Neural cell (in vitro differentiated cells): ENCODE results near the gene CABP1. TPM values are rescaled to one million over a fixed set of nuclear protein-coding genes. Genes with fewer than 3 reads are reported as not detected.

ENCODE experiments used
- H2AFZ ChIP-seq: fragments of 200-600, 300-800 bp; sonication (generic), shearing (Covaris generic); 2 replicates; pipeline ENCODE4 v1.6.0; 2014; ENCODE audit warnings: low read depth, mild to moderate bottlenecking, antibody characterized with exemption, low read length, moderate library complexity
- H3F3A ChIP-seq: fragments of 200-600 bp; shearing (Covaris generic); 2 replicates; pipeline ENCODE4 v1.6.1; 2016; ENCODE audit warnings: mild to moderate bottlenecking, moderate library complexity, mixed read lengths, antibody characterized with exemption, low read length; ENCODE audit not compliant: insufficient read depth, poor library complexity, severe bottlenecking
- H3K27ac ChIP-seq: fragments of 200-600, 300-800 bp; sonication (generic), shearing (Covaris generic); 2 replicates; pipeline ENCODE4 v1.5.1; 2014; ENCODE audit warnings: mild to moderate bottlenecking, low read length, moderate library complexity
- H3K27me3 ChIP-seq: fragments of 300-800, 200-600 bp; sonication (generic), shearing (Covaris generic); 2 replicates; pipeline ENCODE4 v1.6.0; 2014; ENCODE audit warnings: mild to moderate bottlenecking, low read depth, low read length, moderate library complexity; ENCODE audit not compliant: insufficient read depth
- H3K36me3 ChIP-seq: fragments of 300-800, 200-600 bp; sonication (generic), shearing (Covaris generic); 2 replicates; pipeline ENCODE4 v1.5.1; 2014; ENCODE audit warnings: mild to moderate bottlenecking, antibody characterized with exemption, low read length, moderate library complexity; ENCODE audit not compliant: insufficient read depth
- H3K4me2 ChIP-seq: fragments of 300-800, 200-600 bp; sonication (generic), shearing (Covaris generic); 2 replicates; pipeline ENCODE4 v1.6.0; 2014; ENCODE audit warnings: mild to moderate bottlenecking, low read length
- H3K4me3 ChIP-seq: fragments of 300-800, 200-600 bp; sonication (generic), shearing (Covaris generic); 2 replicates; pipeline ENCODE4 v1.5.1; 2014; ENCODE audit warnings: mild to moderate bottlenecking, low read length, moderate library complexity
- H3K79me2 ChIP-seq: fragments of 200-600 bp; shearing (Covaris generic); replicated peaks from 2 replicates; pipeline ENCODE4 v1.6.0; 2014; ENCODE audit warnings: mild to moderate bottlenecking, low read length, moderate library complexity; ENCODE audit not compliant: insufficient read depth
- H3K9ac ChIP-seq: fragments of 300-800, 200-600 bp; sonication (generic), shearing (Covaris generic); 2 replicates; pipeline ENCODE4 v1.6.1; 2016; ENCODE audit warnings: mild to moderate bottlenecking, low read length, mixed read lengths
- H3K9me2 ChIP-seq: fragments of 200-600 bp; shearing (Covaris generic); 2 replicates; pipeline ENCODE4 v1.6.1; 2016; ENCODE audit warnings: mild to moderate bottlenecking, low read length, mixed read lengths; ENCODE audit not compliant: insufficient read depth
- H3K9me3 ChIP-seq: fragments of 200-600, 300-800 bp; sonication (generic), shearing (Covaris generic); 2 replicates; pipeline ENCODE4 v1.6.1; 2016; ENCODE audit warnings: mild to moderate bottlenecking, mixed run types, low read length, moderate library complexity, mixed read lengths
- H4K20me1 ChIP-seq: fragments of 200-600 bp; shearing (Covaris generic); 2 replicates; pipeline ENCODE4 v1.6.1; 2016; ENCODE audit warnings: mild to moderate bottlenecking, mixed run types; ENCODE audit not compliant: insufficient read depth
- CTCF ChIP-seq: fragments of 450-650 bp; IDR thresholded peaks from 2 replicates; pipeline ENCODE4 v1.5.1; 2014; ENCODE audit warnings: antibody characterized with exemption, mild to moderate bottlenecking, moderate library complexity; ENCODE audit not compliant: poor library complexity, severe bottlenecking
- EP300 ChIP-seq: fragments of 450-650 bp; conservative IDR thresholded peaks from 2 replicates; pipeline ENCODE4 v1.6.1; 2014; ENCODE audit warnings: antibody characterized with exemption, mild to moderate bottlenecking, moderate library complexity; ENCODE audit not compliant: poor library complexity, severe bottlenecking
- EZH2 ChIP-seq: fragments of 200-600, 300-800 bp; shearing (Covaris generic), sonication (generic); IDR thresholded peaks from 2 replicates; pipeline ENCODE4 v1.6.1; 2014; ENCODE audit warnings: antibody characterized with exemption, low read length, borderline replicate concordance, mild to moderate bottlenecking; ENCODE audit not compliant: insufficient read depth, poor library complexity, severe bottlenecking
- MXI1 ChIP-seq: fragments of 450-650 bp; conservative IDR thresholded peaks from 2 replicates; pipeline ENCODE4 v1.6.1; 2014; ENCODE audit warnings: antibody characterized with exemption, mild to moderate bottlenecking; ENCODE audit not compliant: poor library complexity, severe bottlenecking
- POLR2AphosphoS5 ChIP-seq: IDR thresholded peaks from 2 replicates; pipeline ENCODE4 v1.6.1; 2012
- RAD21 ChIP-seq: fragments of 450-650 bp; conservative IDR thresholded peaks from 2 replicates; pipeline ENCODE4 v1.6.1; 2014; ENCODE audit warnings: antibody characterized with exemption, mild to moderate bottlenecking, moderate library complexity
- REST ChIP-seq: IDR thresholded peaks from 2 replicates; pipeline ENCODE4 v1.6.1; 2012; ENCODE audit warnings: borderline replicate concordance
- SMC3 ChIP-seq: fragments of 450-650 bp; conservative IDR thresholded peaks from 2 replicates; pipeline ENCODE4 v1.6.1; 2014; ENCODE audit warnings: antibody characterized with exemption, mild to moderate bottlenecking, moderate library complexity; ENCODE audit not compliant: poor library complexity
- TAF1 ChIP-seq: IDR thresholded peaks from 2 replicates; pipeline ENCODE4 v1.6.1; 2012; ENCODE audit warnings: low read depth
- polyA plus RNA-seq: library from polyadenylated mRNA; depleted of rRNA; stranded (reverse); fragments of >200 nt; gene quantifications from 2 replicates; pipeline ENCODE4 v1.2.3, GENCODE V29; 2014

CABP1 gene
- polyA plus RNA-seq, 1 donor from 2014 or later, result 0.71 TPM

- TF ChIP-seq MXI1 (no peak), EZH2 (no peak), EP300 (no peak), CTCF (no peak), SMC3 (no peak), RAD21 (no peak), REST (no peak), TAF1 (no peak), POLR2AphosphoS5 (no peak)
- peaks cover 6% of the 10 kb centered on the region for H3K27me3 ChIP-seq
- no peaks in the 10 kb centered on the region for H3K36me3 ChIP-seq
- no peak overlapping the region for H2AFZ ChIP-seq
- no peaks in the 10 kb centered on the region for H3K9me3 ChIP-seq
- no peak overlapping the region for H3K4me2 ChIP-seq
- no peak overlapping the region for H3K27ac ChIP-seq
- H3K79me2 ChIP-seq, result no peaks in the 10 kb centered on the region
- no peaks in the 10 kb centered on the region for H3K9me2 ChIP-seq
- no peak overlapping the region for H3K9ac ChIP-seq
- no peaks in the 10 kb centered on the region for H3F3A ChIP-seq
- no peak overlapping the region for H3K4me3 ChIP-seq
- H4K20me1 ChIP-seq, result no peaks in the 10 kb centered on the region
Measured at GRCh38 chr12:120649442-120650232, 9.2 kb downstream of the CABP1 start.

- Histone ChIP-seq H3K9ac (no peak overlapping the region), H4K20me1 (no peaks in the 10 kb centered on the region), H3K9me3 (no peaks in the 10 kb centered on the region), H3K79me2 (no peaks in the 10 kb centered on the region), H3F3A (no peaks in the 10 kb centered on the region), H3K4me3 (no peak overlapping the region), H2AFZ (no peak overlapping the region), H3K36me3 (no peaks in the 10 kb centered on the region), H3K4me2 (no peak overlapping the region), H3K9me2 (no peaks in the 10 kb centered on the region), H3K27ac (no peak overlapping the region), H3K27me3 (peaks cover 5% of the 10 kb centered on the region)
- TF ChIP-seq MXI1 (no peak), REST (no peak), EP300 (no peak), POLR2AphosphoS5 (no peak), SMC3 (no peak), CTCF (no peak), RAD21 (no peak), EZH2 (no peak), TAF1 (no peak)
Measured at GRCh38 chr12:120650233-120650690, 9.8 kb downstream of the CABP1 start.
